Activated CD4-positive, alpha-beta T cell treated with anti-CD3 and anti-CD28 coated beads, Interleukin-2, amount 50 U/mL, for 4 hours (primary cell): ENCODE results near the gene CRYBG2.
"Not testable (repeated sequence)": the region's sequence is repeated elsewhere in the genome, so short reads cannot be mapped to it uniquely, and the experiment has no call there.

Source experiments
- DNase-seq, 2 experiments: peaks; one replicate each; pipeline ENCODE4 v3.0.0-alpha.2; 2020

The CRYBG2 gene

DNA sequence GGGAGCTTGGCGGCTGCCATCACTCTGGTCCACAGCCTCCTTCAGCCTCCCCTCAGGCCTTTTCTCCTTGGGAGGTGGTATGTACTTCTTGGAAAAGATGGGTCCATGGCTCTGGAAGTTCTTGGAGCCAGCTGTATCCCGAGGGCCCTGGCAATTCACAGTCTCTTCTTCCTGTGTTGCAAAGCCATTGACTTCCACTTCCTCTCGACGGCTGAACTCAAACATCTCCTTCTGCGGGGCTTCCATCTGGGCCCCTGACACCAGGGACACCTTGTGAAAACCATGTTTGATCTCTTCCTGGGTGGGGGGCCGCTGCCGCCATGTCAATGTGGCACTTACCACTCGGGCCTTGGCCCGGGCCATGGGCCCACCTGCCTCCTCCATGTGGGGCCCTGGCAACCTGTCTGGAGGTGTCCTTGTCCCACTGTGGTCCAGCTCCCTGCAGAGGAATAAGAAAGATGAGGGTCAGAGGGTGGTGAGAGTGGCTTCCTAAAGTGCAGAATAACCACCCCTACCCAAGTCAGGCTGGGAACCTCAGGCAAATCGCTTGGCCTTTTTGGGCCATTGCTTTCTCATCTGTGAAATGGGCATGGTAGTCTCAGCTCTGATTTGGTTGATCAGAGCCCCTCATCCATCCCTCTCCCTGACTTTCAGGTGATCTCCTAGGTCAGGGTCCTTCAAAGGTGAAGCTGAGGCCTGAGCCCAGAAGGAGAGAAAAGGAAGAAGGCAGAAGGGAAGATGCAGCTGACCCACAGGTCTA, 7.5 kb downstream of the CRYBG2 start:
- DNase-seq: no peak

DNA sequence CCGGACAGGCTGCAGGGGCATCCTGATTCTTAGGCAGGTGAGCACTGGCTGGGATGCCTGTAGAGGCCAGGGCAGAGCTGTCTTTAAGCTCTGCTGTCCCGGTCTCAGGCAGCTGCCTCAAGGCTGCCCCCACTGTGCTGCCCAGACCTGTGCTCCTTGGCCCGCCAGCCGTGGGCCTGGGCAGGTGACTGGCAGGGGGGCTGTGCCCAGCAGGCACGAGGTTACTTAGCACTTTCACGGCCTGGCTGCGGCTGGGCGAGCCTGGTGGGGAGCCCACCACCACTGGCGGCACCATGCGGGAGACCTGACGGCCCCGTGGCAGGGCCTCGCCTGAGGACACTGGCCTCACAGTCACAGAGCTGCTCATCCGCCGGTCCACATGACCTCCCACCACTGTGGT, 8.2 kb downstream of the CRYBG2 start:
- DNase-seq: no peak

DNA sequence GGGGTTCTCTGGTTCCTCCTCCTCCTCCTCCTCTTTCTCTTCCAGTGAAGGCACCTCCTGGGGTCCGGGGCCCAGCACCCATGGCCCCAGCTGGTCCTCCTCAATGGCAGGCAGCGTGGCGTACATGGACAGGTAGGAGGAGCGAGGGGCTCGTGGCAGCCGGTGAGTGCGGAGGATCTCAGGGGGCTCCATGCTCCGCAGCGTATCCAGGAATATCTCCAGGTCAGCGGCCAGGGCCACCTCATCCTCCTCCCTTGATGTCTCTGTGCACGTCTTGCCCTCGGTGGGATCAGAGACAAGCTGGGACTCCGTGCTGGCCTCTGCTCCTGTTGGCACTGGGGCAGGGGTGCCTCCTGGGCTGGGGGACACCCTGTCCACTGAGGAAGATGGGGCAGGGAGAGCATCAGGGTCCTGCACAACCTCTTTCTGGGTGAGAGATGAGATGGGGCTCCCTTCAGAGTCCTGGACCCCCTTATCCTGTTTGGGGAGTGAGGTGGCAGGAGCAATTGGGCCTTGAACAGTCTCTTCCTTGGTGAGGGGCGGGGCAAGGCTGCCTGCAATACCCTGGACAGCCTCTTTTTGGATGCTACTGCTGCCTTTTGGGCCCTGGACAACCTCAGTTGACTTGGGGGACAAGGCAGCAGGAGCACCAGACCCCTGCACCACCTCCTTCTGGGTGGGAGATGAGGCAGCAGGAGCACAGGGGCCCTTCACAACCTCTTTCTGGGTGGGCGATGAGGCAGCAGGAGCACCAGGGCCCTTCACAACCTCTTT, 9.6 kb downstream of the CRYBG2 start:
- DNase-seq: no peak

DNA sequence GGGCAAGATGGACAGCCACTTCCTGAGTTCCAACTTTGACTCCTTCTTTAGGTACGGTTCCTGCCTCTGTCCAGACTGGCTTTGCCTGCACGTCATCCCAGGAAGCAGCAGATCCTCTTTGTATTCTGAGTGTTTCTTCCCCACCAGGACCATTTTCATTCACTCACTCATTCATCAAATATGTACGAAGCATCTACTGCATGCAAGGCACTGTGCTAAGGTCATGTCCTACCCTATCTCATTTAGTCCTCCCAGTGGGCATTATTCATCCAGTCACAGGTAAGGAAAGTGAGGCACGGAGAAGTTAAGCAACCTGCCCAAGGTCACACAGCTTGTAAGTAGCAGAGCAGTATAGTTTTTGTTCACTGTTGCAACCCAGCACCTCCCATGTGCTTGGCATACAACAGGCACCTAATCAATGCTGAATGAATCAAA, 13.9 kb downstream of the CRYBG2 start:
- no peak for DNase-seq

DNA sequence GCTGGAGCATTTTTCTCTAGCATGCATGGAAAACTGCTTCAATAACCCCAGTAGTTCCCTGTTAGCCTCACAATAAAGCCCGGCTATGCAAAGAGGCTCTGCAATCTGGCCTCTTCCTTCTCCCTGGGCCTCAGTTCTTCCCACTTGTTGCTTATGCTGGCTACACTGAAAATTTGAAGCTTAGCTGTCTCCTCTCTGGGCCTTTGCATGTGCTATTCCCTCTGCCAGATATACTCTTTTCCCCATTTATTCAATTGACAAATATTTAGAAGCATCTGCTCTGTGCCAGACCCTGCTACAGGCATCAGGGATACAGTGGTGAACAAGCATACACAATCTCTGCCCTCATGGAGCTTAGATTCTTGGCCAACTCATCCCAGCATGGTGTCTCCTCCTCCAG, 15.3 kb downstream of the CRYBG2 start:
- no peak for DNase-seq

DNA sequence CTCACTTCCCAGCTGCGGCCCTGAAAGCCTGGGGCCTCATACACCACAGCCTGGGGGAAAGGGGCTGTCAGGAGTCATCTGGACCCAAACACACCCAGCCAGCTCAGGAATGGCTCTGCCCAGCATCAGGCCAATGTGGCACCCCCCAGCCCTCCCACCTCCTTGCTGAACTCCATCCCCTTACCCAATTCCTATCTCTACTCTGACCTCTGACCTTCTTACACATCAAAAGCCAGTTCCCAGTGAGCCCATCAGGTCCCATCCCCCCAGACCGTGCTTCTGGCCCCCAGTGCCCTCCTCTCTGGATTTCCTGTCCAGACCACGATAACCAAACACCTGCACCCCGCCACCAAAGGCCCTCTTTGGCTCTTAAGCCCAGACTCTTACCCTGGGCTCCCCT, 16.3 kb downstream of the CRYBG2 start:
- DNase-seq: no peak

DNA sequence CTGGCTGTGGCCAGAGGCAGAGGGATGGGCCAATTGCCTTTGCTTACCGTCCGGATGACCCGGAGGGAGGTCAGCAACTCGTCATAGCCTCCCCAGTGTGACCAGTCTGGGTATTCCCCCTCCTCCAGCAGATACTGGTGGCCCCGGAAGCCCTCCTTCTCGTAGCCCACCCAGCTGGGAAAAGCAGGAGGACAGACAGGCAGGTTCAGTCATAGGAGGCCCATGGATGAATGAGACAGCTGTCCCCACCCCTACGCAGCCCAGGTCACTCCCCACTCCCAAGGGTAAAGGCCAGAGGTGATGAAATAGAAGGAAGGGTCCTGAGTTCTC, 16.8 kb downstream of the CRYBG2 start:
- no peak for DNase-seq

DNA sequence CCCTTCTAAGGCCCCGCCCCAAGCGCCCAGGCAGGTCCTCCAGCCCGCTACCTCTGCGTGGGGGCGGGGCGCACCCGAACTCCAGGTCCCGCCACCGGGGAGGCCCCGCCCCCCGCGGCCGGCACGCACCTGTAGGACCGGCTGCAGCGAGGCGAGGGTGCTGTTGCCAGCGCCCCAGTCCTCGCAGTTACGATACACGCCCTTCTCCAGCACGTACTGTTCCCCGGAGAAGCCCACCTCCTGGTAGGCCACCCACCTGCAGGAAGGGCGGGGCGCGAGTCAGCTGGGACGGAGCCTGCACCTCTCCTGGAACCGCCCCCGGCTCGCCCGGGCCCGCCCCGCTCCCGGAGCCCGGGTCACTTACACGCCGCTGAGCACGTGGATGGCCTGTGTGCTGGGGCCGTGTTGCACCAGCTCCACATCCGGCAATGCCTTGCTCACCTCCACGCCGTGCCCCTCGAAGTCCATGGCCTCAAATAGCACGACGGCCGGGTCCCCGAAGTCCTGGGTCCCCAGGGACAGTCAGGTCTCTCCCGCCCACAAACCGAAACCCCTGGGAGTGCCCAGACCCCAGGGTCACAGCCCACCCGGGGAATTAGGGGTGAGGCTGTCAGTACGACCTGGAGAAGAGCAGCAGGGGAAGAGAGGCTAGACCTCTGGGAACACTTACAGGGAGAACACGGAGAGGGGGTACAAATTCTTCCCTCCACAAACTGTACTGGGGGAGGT, 17.3 kb downstream of the CRYBG2 start:
- peak; percentile 86 to 87 for DNase-seq

DNA sequence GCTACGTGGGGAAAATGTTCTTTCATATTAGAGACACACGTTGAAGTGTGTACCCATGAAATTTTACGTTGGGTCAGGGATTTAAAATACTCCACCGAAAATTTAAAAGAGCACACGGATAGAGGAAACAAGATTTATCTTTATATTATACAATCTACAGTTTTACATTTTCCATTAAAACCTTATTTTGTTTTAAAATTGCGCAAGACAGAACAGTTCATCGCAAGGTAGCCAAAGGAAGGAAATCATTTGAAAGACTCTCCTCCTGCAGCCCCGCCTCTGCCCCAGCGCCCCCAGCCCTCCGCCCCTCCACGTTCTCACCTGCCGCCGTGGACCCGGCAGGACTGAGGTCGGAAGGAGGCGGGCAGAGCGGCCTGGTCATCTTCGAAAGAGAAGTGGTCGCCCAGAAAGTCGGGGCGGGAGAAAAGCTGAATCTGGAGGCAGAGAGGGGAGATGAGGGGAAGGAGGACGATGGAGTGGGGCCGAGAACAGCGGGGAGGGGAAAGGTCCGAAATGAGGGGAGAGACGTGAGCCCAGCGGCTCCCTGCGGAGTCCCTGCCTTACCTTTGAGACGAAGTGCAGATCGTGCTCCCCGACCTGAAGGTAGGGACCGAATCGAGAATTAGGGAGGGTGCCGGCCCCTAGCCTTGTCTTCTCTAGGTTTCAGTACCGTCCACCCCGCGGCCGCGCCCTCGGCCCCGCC, 18.0 kb downstream of the CRYBG2 start:
- no peak for DNase-seq

DNA sequence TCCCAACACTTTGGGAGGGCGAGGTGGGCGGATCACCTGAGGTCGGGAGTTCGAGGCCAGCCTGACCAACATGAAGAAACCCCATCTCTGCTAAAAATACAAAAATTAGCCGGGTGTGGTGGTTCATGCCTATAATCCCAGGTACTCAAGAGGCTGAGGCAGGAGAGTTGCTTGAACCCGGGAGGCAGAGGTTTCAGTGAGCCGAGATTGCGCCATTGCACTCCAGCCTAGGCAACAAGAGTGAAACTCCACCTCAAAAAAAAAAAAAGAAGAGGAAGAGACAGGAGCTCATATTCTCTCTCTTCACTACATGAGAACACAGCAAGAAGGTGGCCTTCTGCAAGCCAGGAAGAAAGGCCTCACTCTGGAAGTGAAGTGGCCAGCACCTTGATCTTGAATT, 20.6 kb downstream of the CRYBG2 start:
- DNase-seq: not testable (repeated sequence)

DNA sequence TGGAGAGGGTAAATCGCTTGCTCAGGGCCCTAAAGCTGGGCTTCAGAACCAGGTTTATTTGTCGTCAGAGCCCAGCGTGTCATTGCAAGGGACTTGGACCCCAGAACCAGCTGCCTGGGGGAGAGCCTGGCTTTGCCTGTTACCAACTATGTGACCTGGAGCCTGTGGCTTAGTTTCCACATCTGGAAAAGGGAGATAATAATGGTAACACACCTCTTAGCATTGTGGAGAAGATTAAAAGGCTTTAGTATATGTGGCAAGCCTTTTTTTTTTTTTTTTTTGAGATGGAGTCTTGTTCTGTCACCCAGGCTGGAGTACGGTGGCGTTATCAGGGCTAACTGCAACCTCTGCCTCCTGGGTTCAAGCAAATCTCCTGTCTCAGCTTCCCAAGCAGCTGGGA, 23.7 kb downstream of the CRYBG2 start:
- DNase-seq: no peak

DNA sequence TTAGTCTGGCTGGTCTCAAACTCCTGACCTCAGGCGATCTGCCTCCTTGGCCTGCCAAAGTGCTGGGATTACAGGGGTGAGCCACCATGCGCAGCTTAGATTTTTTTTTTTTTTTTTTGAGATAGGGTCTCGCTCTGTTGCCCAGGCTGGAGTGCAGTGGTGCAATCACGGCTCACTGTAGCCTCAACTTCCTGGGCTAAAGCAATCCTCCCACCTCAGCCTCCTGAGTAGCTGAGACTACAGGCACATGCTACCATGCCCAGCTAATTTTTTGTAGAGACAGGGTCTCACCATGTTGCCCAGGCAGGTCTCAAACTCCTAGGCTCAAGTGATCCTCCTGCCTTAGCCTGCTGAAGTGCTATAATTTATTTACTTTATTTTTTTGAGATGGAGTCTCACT, 24.6 kb downstream of the CRYBG2 start:
- not testable (repeated sequence) for DNase-seq

DNA sequence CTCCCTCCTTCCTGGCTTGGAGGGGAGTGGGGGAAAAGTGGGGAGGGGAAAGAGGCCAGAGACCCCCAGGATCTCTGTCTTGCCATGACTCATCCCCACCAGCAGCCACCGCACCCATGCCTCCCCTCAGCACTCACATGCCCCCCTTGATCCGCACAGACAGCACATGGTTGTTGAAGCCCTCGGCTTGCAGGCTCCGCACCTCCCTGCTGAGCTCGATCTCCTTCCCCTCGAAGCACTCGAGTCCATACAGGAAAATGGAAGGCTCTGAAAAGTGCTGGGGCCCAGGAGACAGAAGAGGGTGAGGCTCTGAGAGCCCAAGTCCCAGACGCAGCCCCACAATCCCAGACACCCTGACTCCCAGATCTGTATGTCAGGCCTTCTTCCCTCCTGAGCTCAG, 25.3 kb downstream of the CRYBG2 start:
- DNase-seq: no peak

DNA sequence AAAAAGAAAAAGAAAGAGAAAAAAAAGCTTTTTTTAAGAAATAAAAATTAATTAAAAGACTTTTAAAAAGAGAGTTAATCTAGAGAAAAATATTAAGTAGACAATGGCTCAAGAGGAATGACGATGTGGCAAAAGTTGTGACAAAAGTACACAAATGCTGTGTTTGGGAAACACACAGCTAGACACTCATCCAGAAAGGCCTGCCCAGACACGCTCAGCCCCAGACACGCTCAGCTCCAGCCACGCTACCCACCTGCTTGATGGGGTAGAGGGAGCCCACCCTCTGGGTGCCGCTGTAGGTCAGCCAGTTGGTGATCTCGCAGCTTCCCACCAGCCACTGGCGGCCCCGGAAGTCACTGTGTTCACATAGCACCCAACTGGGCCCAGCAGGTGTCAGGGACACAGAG, 26.0 kb downstream of the CRYBG2 start:
- no peak for DNase-seq

DNA sequence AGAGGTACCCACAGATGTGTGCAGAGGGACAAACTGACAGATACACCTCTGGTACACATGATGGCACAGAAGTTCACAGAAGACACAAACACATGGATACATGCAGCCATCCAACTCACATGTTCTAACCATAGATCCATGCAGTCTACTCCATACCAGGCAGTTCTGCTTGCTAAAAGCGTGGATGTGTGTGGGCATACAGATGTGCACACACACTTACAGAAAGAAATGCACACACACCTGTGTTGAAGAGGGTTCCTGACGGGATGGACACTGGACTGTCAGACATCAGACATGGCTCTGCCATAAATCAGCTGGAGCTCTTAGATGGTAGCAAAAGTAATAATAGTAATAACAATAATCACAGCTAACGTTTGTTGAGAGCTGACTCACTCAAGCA, 29.4 kb downstream of the CRYBG2 start:
- DNase-seq: no peak

DNA sequence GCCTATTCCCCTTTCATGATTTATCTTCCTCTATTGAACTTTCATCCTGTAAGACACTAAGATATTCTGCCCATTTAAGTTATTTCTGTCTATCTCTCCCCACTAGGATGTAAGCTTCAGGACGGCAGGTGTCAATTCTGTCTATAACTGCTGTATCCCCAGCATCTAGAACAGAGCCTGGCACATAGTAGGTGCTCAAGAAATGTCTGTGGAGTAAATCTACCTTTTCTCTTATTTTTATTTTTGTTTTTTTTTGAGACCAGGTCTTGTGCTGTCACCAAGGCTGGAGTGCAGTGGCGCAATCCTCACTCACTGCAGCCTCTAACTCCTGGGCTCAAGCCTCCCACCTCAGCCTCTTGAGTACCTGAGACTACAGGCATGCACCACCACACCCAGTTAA, 30.5 kb downstream of the CRYBG2 start:
- no peak for DNase-seq

DNA sequence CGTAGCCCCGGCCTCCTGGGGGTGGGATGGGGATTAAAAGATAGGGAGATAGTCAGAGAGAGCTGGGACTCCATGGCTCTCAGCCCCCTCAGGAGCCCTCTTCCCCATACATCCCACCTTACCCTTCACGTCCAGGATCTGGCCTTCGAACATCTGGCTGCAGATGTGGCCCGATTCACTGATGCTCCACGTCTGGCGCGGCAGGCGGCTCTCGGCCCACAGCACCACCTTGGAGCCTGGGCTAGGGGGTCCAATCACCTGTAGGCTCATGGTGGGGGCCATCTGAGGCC, 31.9 kb downstream of the CRYBG2 start:
- DNase-seq: no peak

DNA sequence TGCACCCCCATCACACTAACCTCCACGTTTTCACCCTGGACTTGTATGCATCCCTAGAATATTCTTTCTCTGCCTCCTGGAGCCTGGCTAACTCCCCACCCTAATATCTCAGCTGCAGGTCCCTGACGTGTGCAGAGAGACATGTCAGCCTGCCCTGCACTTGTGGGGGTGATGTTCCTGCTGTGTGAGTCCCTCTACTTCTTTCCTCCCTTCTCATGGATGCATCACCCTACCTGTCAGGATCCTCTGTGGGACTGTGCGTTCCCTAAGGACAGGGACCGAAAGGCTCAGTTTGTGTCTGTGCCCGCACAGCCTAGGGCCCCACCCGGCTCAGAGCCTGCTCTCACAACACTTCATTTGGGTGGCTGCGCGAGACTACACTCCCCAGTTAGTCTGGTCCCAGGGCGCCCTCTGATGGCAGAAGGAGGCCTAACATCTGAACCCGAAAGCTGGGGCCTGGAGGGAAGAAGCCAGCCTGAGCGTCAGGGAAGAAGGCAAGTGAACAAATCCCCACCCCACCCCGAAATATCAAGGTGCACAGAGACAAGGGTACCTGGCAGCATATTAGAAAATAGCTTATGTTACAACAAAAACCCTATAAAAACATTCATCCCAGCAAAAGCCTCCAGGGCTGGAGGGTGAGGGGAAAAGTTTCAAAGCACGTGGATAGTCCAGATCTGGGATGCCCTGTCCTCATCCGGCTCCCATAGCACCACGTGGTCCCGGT, 32.5 kb downstream of the CRYBG2 start:
- DNase-seq: peak; percentile 95 to 98

DNA sequence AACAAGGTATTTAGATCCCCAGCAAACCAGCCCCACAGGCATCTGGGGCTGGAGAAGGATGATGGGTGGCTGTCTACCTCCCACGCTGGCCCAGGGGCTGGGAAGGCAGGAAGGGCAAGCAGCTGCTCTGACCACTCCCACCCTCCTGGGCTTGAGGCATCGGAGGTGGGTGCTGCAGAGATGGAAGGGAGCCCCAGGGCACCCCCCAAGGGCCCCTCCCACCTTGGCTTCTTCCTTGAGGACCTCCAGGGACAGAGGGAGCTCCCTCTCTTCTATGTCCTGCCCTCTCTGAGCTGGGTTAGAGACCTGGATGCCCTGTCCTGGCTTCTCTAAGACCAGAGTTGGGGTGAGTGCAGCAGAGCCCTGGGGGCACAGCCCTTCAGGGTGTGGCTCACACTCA, 33.0 kb downstream of the CRYBG2 start:
- no peak for DNase-seq

DNA sequence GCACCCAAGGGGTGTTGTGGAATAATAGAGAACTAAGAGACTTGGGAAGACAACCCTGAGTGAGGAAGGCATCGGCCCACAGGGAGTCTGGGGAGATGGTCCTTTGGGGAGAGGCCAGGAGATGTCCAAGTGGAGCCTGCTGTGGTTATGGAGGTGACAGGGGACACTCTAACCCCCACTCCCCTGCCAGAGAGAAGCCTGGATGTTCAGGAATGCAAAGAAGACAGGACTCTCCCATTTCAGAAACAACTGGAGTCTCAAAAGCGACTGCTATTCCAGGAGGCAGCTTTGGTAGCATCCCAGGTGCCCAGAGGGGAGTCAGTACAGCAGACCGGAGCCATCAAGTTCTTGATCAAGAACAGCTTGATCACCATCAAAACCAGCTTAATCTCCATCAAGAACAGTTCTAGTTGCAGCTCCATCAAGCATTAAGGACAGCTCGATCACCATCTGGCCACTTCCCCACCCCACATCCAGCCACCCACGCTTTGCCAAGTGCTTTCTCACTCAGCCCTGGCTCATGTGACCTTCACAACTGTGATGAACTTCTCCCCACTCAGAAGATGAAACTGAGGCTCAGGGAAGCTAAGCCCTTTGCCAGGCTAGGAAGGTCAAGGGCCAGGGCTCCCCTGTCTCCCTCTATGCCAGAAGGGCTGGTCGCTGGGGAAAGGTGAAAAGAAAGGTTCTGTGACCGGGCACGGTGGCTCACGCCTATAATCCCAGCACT, 35.4 kb downstream of the CRYBG2 start:
- DNase-seq: peak in 1 of 2 experiments; percentile 16

DNA sequence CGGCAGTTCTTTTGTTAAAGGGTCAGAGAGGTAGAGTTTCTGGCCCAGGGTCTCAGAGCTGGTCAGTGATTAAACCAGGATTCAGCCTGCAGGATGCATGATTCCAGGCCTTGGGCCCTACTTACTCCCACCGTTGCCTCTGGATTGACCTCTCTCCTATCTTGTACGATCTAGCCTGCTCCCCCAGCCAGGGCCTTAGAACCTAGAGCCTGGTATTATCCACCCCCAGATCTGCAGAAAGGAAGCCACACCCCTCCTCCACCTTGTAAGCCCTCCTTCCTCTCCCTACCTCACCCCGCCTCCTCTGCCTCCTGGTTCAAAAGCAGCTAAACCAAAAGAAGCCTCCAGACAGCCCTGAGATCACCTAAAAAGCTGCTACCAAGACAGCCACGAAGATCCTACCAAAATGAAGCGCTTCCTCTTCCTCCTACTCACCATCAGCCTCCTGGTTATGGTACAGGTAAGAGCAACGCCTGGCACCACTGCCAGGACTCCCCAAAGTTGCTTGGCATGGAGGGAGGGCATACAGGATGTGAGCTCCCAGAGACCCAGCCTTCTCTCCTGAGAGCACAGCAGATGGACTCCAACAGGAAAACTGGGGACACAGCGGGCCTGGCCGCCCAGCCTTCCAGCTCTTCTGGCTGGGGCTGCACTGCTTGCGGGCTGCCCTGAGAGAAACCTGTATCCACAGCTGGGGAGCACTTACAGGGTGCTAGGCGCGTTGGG, 36.2 kb downstream of the CRYBG2 start, which contains the start of gene CD52:
TSS of gene CD52 (plus strand) at position 347 of the 726 bp plus-strand sequence. CDS start at position 407, 60 bp downstream.
- DNase-seq: peak; percentile 76 to 79
